ENCODE data around the gene LRRC15. TPM values are rescaled to one million over a fixed set of nuclear protein-coding genes. Genes with fewer than 3 reads are reported as not detected.

Gene LRRC15
- total RNA-seq, 1 experiment from 2014 or later, result 0.07 TPM

DNA sequence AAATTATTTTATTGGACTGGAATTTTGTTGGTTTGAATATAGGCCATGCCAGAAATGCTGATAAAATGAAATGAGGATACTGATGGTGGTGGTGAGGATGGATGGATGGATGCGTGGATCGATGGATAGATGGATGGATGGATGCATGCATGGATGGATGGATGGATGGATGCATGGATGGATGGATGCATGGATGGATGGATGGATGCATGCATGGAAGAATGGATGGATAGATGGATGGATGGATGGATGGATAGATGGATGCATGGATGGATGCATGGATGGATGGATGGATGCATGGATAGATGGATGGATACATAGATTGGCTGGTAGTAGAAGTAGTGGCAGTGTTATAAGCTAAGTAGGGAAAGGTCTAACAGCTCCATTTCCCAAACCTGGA lies 58.5 kb downstream of the LRRC15 start:
- CTCF ChIA-PET, result no interaction called here
- no peak overlapping the region for H3K4me3 Mint-ChIP-seq
- no peaks in the 10 kb centered on the region for H3K36me3 Mint-ChIP-seq
- H3K27ac Mint-ChIP-seq, result no peak overlapping the region
- DNase-seq (ENCODE audit: low spot score) (no peak), ATAC-seq (no peak)
- peaks cover 64% of the 10 kb centered on the region for H3K4me1 Mint-ChIP-seq
- no peaks in the 10 kb centered on the region for H3K9me3 Mint-ChIP-seq
- TF ChIP-seq, protein P1, sequence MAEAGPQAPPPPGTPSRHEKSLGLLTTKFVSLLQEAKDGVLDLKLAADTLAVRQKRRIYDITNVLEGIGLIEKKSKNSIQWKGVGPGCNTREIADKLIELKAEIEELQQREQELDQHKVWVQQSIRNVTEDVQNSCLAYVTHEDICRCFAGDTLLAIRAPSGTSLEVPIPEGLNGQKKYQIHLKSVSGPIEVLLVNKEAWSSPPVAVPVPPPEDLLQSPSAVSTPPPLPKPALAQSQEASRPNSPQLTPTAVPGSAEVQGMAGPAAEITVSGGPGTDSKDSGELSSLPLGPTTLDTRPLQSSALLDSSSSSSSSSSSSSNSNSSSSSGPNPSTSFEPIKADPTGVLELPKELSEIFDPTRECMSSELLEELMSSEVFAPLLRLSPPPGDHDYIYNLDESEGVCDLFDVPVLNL (CRISPR knock-in tag; IDR thresholded peaks at IDR 0.05; ENCODE audit: borderline replicate concordance, low read depth), result no peak
- TF ChIP-seq, protein P2, sequence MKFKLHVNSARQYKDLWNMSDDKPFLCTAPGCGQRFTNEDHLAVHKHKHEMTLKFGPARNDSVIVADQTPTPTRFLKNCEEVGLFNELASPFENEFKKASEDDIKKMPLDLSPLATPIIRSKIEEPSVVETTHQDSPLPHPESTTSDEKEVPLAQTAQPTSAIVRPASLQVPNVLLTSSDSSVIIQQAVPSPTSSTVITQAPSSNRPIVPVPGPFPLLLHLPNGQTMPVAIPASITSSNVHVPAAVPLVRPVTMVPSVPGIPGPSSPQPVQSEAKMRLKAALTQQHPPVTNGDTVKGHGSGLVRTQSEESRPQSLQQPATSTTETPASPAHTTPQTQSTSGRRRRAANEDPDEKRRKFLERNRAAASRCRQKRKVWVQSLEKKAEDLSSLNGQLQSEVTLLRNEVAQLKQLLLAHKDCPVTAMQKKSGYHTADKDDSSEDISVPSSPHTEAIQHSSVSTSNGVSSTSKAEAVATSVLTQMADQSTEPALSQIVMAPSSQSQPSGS (CRISPR knock-in tag; IDR thresholded peaks at IDR 0.05; ENCODE audit: borderline replicate concordance, low read depth), result no peak
- no peak for TF ChIP-seq IRF2 (CRISPR knock-in tag; IDR thresholded peaks at IDR 0.05; ENCODE audit: borderline replicate concordance, low read depth)
- TF ChIP-seq, protein P3, sequence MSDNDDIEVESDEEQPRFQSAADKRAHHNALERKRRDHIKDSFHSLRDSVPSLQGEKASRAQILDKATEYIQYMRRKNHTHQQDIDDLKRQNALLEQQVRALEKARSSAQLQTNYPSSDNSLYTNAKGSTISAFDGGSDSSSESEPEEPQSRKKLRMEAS (CRISPR knock-in tag; IDR thresholded peaks at IDR 0.05), result no peak
- no peak for TF ChIP-seq RORB (CRISPR knock-in tag; IDR thresholded peaks at IDR 0.05)
- TF ChIP-seq, protein P4, sequence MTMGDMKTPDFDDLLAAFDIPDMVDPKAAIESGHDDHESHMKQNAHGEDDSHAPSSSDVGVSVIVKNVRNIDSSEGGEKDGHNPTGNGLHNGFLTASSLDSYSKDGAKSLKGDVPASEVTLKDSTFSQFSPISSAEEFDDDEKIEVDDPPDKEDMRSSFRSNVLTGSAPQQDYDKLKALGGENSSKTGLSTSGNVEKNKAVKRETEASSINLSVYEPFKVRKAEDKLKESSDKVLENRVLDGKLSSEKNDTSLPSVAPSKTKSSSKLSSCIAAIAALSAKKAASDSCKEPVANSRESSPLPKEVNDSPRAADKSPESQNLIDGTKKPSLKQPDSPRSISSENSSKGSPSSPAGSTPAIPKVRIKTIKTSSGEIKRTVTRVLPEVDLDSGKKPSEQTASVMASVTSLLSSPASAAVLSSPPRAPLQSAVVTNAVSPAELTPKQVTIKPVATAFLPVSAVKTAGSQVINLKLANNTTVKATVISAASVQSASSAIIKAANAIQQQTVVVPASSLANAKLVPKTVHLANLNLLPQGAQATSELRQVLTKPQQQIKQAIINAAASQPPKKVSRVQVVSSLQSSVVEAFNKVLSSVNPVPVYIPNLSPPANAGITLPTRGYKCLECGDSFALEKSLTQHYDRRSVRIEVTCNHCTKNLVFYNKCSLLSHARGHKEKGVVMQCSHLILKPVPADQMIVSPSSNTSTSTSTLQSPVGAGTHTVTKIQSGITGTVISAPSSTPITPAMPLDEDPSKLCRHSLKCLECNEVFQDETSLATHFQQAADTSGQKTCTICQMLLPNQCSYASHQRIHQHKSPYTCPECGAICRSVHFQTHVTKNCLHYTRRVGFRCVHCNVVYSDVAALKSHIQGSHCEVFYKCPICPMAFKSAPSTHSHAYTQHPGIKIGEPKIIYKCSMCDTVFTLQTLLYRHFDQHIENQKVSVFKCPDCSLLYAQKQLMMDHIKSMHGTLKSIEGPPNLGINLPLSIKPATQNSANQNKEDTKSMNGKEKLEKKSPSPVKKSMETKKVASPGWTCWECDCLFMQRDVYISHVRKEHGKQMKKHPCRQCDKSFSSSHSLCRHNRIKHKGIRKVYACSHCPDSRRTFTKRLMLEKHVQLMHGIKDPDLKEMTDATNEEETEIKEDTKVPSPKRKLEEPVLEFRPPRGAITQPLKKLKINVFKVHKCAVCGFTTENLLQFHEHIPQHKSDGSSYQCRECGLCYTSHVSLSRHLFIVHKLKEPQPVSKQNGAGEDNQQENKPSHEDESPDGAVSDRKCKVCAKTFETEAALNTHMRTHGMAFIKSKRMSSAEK (CRISPR knock-in tag; IDR thresholded peaks at IDR 0.05; ENCODE audit: borderline replicate concordance), result no peak
- TF ChIP-seq ZNF138 (CRISPR knock-in tag; conservative IDR thresholded peaks at IDR 0.05), result no peak
- no peak for TF ChIP-seq MYBL2 (CRISPR knock-in tag; IDR thresholded peaks at IDR 0.05)
- TF ChIP-seq, protein P5, sequence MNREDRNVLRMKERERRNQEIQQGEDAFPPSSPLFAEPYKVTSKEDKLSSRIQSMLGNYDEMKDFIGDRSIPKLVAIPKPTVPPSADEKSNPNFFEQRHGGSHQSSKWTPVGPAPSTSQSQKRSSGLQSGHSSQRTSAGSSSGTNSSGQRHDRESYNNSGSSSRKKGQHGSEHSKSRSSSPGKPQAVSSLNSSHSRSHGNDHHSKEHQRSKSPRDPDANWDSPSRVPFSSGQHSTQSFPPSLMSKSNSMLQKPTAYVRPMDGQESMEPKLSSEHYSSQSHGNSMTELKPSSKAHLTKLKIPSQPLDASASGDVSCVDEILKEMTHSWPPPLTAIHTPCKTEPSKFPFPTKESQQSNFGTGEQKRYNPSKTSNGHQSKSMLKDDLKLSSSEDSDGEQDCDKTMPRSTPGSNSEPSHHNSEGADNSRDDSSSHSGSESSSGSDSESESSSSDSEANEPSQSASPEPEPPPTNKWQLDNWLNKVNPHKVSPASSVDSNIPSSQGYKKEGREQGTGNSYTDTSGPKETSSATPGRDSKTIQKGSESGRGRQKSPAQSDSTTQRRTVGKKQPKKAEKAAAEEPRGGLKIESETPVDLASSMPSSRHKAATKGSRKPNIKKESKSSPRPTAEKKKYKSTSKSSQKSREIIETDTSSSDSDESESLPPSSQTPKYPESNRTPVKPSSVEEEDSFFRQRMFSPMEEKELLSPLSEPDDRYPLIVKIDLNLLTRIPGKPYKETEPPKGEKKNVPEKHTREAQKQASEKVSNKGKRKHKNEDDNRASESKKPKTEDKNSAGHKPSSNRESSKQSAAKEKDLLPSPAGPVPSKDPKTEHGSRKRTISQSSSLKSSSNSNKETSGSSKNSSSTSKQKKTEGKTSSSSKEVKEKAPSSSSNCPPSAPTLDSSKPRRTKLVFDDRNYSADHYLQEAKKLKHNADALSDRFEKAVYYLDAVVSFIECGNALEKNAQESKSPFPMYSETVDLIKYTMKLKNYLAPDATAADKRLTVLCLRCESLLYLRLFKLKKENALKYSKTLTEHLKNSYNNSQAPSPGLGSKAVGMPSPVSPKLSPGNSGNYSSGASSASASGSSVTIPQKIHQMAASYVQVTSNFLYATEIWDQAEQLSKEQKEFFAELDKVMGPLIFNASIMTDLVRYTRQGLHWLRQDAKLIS (CRISPR knock-in tag; IDR thresholded peaks at IDR 0.05; ENCODE audit: borderline replicate concordance), result no peak
- no peak for TF ChIP-seq TEAD4 (CRISPR knock-in tag; IDR thresholded peaks at IDR 0.05)
- TF ChIP-seq MXD4 (CRISPR knock-in tag; IDR thresholded peaks at IDR 0.05; ENCODE audit: borderline replicate concordance), result no peak
- no peak for TF ChIP-seq ZNF416 (CRISPR knock-in tag; IDR thresholded peaks at IDR 0.05)
- TF ChIP-seq, protein P6, sequence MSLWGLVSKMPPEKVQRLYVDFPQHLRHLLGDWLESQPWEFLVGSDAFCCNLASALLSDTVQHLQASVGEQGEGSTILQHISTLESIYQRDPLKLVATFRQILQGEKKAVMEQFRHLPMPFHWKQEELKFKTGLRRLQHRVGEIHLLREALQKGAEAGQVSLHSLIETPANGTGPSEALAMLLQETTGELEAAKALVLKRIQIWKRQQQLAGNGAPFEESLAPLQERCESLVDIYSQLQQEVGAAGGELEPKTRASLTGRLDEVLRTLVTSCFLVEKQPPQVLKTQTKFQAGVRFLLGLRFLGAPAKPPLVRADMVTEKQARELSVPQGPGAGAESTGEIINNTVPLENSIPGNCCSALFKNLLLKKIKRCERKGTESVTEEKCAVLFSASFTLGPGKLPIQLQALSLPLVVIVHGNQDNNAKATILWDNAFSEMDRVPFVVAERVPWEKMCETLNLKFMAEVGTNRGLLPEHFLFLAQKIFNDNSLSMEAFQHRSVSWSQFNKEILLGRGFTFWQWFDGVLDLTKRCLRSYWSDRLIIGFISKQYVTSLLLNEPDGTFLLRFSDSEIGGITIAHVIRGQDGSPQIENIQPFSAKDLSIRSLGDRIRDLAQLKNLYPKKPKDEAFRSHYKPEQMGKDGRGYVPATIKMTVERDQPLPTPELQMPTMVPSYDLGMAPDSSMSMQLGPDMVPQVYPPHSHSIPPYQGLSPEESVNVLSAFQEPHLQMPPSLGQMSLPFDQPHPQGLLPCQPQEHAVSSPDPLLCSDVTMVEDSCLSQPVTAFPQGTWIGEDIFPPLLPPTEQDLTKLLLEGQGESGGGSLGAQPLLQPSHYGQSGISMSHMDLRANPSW (CRISPR knock-in tag; conservative IDR thresholded peaks at IDR 0.05; ENCODE audit: low read depth), result no peak
- no peak for TF ChIP-seq GABPB1 (CRISPR knock-in tag; IDR thresholded peaks at IDR 0.05)
- TF ChIP-seq ESRRA (CRISPR knock-in tag; IDR thresholded peaks at IDR 0.05; ENCODE audit: borderline replicate concordance), result no peak
- TF ChIP-seq, protein P7, sequence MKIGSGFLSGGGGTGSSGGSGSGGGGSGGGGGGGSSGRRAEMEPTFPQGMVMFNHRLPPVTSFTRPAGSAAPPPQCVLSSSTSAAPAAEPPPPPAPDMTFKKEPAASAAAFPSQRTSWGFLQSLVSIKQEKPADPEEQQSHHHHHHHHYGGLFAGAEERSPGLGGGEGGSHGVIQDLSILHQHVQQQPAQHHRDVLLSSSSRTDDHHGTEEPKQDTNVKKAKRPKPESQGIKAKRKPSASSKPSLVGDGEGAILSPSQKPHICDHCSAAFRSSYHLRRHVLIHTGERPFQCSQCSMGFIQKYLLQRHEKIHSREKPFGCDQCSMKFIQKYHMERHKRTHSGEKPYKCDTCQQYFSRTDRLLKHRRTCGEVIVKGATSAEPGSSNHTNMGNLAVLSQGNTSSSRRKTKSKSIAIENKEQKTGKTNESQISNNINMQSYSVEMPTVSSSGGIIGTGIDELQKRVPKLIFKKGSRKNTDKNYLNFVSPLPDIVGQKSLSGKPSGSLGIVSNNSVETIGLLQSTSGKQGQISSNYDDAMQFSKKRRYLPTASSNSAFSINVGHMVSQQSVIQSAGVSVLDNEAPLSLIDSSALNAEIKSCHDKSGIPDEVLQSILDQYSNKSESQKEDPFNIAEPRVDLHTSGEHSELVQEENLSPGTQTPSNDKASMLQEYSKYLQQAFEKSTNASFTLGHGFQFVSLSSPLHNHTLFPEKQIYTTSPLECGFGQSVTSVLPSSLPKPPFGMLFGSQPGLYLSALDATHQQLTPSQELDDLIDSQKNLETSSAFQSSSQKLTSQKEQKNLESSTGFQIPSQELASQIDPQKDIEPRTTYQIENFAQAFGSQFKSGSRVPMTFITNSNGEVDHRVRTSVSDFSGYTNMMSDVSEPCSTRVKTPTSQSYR (CRISPR knock-in tag; IDR thresholded peaks at IDR 0.05), result no peak
- no peak for TF ChIP-seq HMGA2 (CRISPR knock-in tag; IDR thresholded peaks at IDR 0.05)
- TF ChIP-seq ZNF219 (CRISPR knock-in tag; IDR thresholded peaks at IDR 0.05; ENCODE audit: borderline replicate concordance), result no peak
- POLR2A ChIA-PET, result no interaction called here
- H3K27me3 Mint-ChIP-seq (ENCODE audit: low read depth), result peaks cover 15% of the 10 kb centered on the region

Measured in WTC11 (cell line).